HG02763 (cell line): ENCODE measurements around the gene SIK2.
A peak's percentile ranks its signal among the peaks of the same experiment; 100 is the strongest.

Experiments used
- ATAC-seq: cut with Tn5 transposase; IDR thresholded peaks from one replicate; pipeline ENCODE4 v1.9.1; 2021; ENCODE audit warnings: mild to moderate bottlenecking, moderate library complexity; ENCODE audit not compliant: unreplicated experiment

The SIK2 gene

GRCh38 chr11:111601979-111602864 is at the start of gene SIK2:
Gene SIK2 (plus strand): TSS chr11:111602449. CDS start chr11:111602564, 115 bp downstream.
- peak; percentile 89 for ATAC-seq

- ATAC-seq: no peak
These were observed 47.7 kb upstream of the SIK2 start for GRCh38 chr11:111554532-111554931.

GRCh38 chr11:111555255-111555654 is 47.0 kb upstream of the SIK2 start:
- ATAC-seq: no peak

GRCh38 chr11:111557425-111558111 is 44.7 kb upstream of the SIK2 start:
- no peak for ATAC-seq

- no peak for ATAC-seq
These were observed 42.3 kb upstream of the SIK2 start for GRCh38 chr11:111559800-111560464.

- no peak for ATAC-seq
These were observed 41.4 kb upstream of the SIK2 start for GRCh38 chr11:111560800-111561199.

GRCh38 chr11:111561306-111561705 is 40.9 kb upstream of the SIK2 start:
- ATAC-seq: no peak

GRCh38 chr11:111561791-111562325 is 40.4 kb upstream of the SIK2 start:
- no peak for ATAC-seq

GRCh38 chr11:111562692-111563389 is 39.4 kb upstream of the SIK2 start:
- ATAC-seq: no peak

- ATAC-seq: no peak
These were observed 37.0 kb upstream of the SIK2 start for GRCh38 chr11:111565114-111565720.

- ATAC-seq: no peak
These were observed 35.9 kb upstream of the SIK2 start for GRCh38 chr11:111566324-111566723.

- ATAC-seq: no peak
These were observed 32.8 kb upstream of the SIK2 start for GRCh38 chr11:111569476-111569875.

GRCh38 chr11:111570796-111571195 is 31.5 kb upstream of the SIK2 start:
- ATAC-seq: no peak

GRCh38 chr11:111571829-111572501 is 30.3 kb upstream of the SIK2 start:
- no peak for ATAC-seq

GRCh38 chr11:111572581-111572980 is 29.7 kb upstream of the SIK2 start:
- ATAC-seq: no peak

- no peak for ATAC-seq
These were observed 28.4 kb upstream of the SIK2 start for GRCh38 chr11:111573821-111574249.

- ATAC-seq: no peak
These were observed 27.6 kb upstream of the SIK2 start for GRCh38 chr11:111574373-111575225.

- ATAC-seq: no peak
These were observed 26.5 kb upstream of the SIK2 start for GRCh38 chr11:111575740-111576139.

- ATAC-seq: no peak
These were observed 24.4 kb upstream of the SIK2 start for GRCh38 chr11:111577821-111578220.
